ENCODE measurements around the gene ISG20L2. TPM values are rescaled to one million over a fixed set of nuclear protein-coding genes. Genes with fewer than 3 reads are reported as not detected.

ISG20L2 gene
- polyA plus RNA-seq, 2 of the 4 experiments (the other 2 are of a cell fraction) = 29.6 to 42.5 TPM

DNA sequence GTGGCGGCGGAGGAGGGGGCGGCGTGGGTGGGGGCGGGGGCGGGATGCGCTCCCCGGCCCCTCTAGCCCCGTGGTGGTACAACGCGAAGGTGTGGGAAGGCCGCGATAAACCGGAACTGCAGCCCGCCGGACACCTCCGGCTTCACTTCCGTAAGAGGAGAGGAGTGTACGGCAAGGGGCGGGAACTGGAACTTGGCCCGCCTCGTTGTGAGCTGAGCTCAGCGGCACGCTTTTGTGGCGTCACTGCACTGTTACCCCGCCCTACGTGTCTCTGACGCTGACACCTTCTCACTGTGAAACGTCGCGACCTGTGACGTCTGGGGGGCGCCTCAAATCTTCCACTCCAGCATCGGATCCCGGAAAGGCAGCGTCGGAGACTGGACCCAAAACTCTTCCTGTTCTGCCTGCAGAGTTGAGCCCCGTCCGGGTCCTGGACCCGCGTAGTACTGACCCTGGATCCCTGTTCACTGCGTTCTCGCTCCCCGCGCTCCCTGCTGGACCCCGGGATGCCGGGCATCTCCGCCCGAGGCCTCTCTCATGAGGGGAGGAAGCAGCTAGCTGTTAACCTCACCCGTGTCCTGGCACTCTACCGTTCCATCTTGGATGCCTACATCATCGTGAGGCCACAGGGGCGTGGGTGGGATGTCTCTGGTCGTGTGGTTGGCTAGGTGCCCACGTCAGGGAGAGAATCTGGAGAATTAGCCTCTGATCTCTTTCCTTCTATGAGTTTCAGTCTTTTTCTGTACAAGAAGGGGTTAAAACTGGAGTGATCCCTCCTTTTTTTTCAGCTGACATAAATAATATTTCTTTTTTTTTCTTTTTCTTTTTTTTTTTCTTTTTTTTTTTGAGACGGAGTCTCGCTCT, at the start of gene ISG20L2 (continued):
- TF ChIP-seq GATA3 (IDR thresholded peaks at IDR 0.05; ENCODE audit: borderline replicate concordance) (no peak; the same call in 1 of the 2 replicates), ZSCAN20 (CRISPR knock-in tag; IDR thresholded peaks at IDR 0.05) (no peak), SREBF2 (IDR thresholded peaks at IDR 0.05) (no peak), HOXB13 (CRISPR knock-in tag; IDR thresholded peaks at IDR 0.05; ENCODE audit: low read depth) (no peak), TP53 (CRISPR knock-in tag; IDR thresholded peaks at IDR 0.05) (0 out of 2 replicates have a peak, but pooled peaks have one; percentile 59), PHF8 (IDR thresholded peaks at IDR 0.05; ENCODE audit: borderline replicate concordance, low read depth) (peak; percentile 52; the same call in 1 of the 2 replicates), NR3C1 (IDR thresholded peaks at IDR 0.05) (no peak), RFX5 (IDR thresholded peaks at IDR 0.05) (0 out of 2 replicates have a peak, but pooled peaks have one; percentile 53), ESRRA (IDR thresholded peaks at IDR 0.05; ENCODE audit: borderline replicate concordance, low read length) (peak; percentile 52; the same call in 1 of the 2 replicates), POLR2AphosphoS2 (conservative IDR thresholded peaks at IDR 0.05; ENCODE audit: low read length) (peak; percentile 64; the same call in 1 of the 2 replicates), KDM1A (IDR thresholded peaks at IDR 0.05; ENCODE audit: low read depth) (no peak), RCOR1 (IDR thresholded peaks at IDR 0.05; ENCODE audit: low read depth, low read length) (no peak), FOSB (CRISPR knock-in tag; IDR thresholded peaks at IDR 0.05) (no peak), EHF (CRISPR knock-in tag; IDR thresholded peaks at IDR 0.05) (no peak), RARB (CRISPR knock-in tag; IDR thresholded peaks at IDR 0.05) (no peak), FOSL2 (IDR thresholded peaks at IDR 0.05) (no peak), FOSL2 (CRISPR knock-in tag; IDR thresholded peaks at IDR 0.05) (no peak), CEBPB (IDR thresholded peaks at IDR 0.05) (no peak), MYC (IDR thresholded peaks at IDR 0.05; ENCODE audit: borderline replicate concordance, low read length) (0 out of 2 replicates have a peak, but pooled peaks have one; percentile 66), NFE2L2 (conservative IDR thresholded peaks at IDR 0.05; ENCODE audit: low read length) (no peak), SMC3 (IDR thresholded peaks at IDR 0.05) (peak; percentile 22; the same call in 2 of the 3 replicates), HOXB5 (CRISPR knock-in tag; IDR thresholded peaks at IDR 0.05) (no peak), HOXA7 (CRISPR knock-in tag; IDR thresholded peaks at IDR 0.05) (no peak), NPAS2 (CRISPR knock-in tag; IDR thresholded peaks at IDR 0.05; ENCODE audit: borderline replicate concordance) (no peak)
- TF ChIP-seq, protein P1, sequence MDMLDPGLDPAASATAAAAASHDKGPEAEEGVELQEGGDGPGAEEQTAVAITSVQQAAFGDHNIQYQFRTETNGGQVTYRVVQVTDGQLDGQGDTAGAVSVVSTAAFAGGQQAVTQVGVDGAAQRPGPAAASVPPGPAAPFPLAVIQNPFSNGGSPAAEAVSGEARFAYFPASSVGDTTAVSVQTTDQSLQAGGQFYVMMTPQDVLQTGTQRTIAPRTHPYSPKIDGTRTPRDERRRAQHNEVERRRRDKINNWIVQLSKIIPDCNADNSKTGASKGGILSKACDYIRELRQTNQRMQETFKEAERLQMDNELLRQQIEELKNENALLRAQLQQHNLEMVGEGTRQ (IDR thresholded peaks at IDR 0.05) = peak; percentile 26; the same call in 1 of the 2 replicates
- TF ChIP-seq, protein P2, sequence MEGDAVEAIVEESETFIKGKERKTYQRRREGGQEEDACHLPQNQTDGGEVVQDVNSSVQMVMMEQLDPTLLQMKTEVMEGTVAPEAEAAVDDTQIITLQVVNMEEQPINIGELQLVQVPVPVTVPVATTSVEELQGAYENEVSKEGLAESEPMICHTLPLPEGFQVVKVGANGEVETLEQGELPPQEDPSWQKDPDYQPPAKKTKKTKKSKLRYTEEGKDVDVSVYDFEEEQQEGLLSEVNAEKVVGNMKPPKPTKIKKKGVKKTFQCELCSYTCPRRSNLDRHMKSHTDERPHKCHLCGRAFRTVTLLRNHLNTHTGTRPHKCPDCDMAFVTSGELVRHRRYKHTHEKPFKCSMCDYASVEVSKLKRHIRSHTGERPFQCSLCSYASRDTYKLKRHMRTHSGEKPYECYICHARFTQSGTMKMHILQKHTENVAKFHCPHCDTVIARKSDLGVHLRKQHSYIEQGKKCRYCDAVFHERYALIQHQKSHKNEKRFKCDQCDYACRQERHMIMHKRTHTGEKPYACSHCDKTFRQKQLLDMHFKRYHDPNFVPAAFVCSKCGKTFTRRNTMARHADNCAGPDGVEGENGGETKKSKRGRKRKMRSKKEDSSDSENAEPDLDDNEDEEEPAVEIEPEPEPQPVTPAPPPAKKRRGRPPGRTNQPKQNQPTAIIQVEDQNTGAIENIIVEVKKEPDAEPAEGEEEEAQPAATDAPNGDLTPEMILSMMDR (IDR thresholded peaks at IDR 0.05) = no peak
- TF ChIP-seq, protein P3, sequence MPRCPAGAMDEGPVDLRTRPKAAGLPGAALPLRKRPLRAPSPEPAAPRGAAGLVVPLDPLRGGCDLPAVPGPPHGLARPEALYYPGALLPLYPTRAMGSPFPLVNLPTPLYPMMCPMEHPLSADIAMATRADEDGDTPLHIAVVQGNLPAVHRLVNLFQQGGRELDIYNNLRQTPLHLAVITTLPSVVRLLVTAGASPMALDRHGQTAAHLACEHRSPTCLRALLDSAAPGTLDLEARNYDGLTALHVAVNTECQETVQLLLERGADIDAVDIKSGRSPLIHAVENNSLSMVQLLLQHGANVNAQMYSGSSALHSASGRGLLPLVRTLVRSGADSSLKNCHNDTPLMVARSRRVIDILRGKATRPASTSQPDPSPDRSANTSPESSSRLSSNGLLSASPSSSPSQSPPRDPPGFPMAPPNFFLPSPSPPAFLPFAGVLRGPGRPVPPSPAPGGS (IDR thresholded peaks at IDR 0.05) = 0 out of 3 replicates have a peak, but pooled peaks have one; percentile 15
- TF ChIP-seq, protein P4, sequence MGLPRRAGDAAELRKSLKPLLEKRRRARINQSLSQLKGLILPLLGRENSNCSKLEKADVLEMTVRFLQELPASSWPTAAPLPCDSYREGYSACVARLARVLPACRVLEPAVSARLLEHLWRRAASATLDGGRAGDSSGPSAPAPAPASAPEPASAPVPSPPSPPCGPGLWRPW (IDR thresholded peaks at IDR 0.05) = no peak

All from A549 (cell line).